HG03039 (cell line): ENCODE data around the gene FGD5.
"Not testable (repeated sequence)": the region's sequence is repeated elsewhere in the genome, so short reads cannot be mapped to it uniquely, and the experiment has no call there.

ENCODE experiments used
- ATAC-seq: cut with Tn5 transposase; IDR thresholded peaks from one replicate; pipeline ENCODE4 v1.9.1; 2021; ENCODE audit warnings: mild to moderate bottlenecking, moderate library complexity; ENCODE audit not compliant: unreplicated experiment

Gene FGD5

GRCh38 chr3:14804835-14805780, 13.7 kb upstream of the FGD5 start:
- no peak for ATAC-seq

DNA sequence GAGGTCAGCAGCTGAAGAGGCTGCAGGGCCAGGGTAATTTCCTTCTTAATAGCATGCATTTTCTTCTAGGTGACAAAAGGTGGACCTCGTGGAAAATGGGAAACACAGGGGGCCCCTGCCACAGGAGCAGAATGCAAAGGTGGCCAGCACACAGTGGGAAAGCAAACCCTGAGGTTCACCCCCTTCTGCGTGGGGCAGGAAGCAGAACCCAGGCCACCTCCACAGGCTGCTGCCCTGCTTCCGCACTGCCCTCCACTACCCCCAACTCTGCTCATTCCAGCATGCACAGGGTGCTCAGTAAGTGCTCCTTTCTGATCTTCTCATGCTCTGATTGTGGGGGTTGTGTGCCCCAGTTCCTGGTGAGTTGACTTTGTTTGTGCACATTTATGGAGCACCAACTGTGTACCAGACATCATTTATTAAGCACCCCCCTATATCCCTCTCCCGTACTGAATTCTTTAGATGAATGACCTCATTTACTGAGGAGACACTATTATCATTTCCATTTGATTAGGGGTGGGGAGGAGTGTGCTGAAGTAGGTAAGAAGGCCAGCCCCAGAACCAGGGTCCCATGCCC, 12.7 kb upstream of the FGD5 start:
- no peak for ATAC-seq

GRCh38 chr3:14806641-14807263, 12.0 kb upstream of the FGD5 start:
- ATAC-seq: no peak

- ATAC-seq: no peak
Observed at GRCh38 chr3:14808025-14808424, 10.7 kb upstream of the FGD5 start.

GRCh38 chr3:14808502-14809266, 10.1 kb upstream of the FGD5 start:
- ATAC-seq: no peak

DNA sequence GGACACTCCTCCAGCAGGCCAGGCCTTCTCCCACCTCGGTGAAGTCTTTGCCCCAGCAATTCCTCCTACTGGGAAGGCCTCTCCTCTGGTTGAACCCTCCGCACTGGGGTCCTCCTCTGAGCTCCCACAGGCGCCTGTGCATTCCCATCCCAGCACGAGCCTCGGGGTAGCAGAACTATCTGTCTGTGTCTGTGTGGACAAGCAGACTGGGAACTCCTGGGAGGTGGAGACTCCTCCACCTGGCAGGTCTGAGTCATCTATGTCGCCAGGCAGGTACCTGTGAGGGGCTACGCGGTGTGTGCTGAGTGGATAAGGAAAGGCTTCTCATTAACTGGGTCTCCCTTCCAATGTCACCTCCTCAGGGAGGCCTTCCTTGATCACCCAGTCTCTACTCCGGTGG, 9.2 kb upstream of the FGD5 start:
- not testable (repeated sequence) for ATAC-seq

- no peak for ATAC-seq
Observed at GRCh38 chr3:14810070-14810791, 8.5 kb upstream of the FGD5 start.

GRCh38 chr3:14810801-14811661, 7.7 kb upstream of the FGD5 start:
- no peak for ATAC-seq

GRCh38 chr3:14811684-14812083, 7.1 kb upstream of the FGD5 start:
- no peak for ATAC-seq

DNA sequence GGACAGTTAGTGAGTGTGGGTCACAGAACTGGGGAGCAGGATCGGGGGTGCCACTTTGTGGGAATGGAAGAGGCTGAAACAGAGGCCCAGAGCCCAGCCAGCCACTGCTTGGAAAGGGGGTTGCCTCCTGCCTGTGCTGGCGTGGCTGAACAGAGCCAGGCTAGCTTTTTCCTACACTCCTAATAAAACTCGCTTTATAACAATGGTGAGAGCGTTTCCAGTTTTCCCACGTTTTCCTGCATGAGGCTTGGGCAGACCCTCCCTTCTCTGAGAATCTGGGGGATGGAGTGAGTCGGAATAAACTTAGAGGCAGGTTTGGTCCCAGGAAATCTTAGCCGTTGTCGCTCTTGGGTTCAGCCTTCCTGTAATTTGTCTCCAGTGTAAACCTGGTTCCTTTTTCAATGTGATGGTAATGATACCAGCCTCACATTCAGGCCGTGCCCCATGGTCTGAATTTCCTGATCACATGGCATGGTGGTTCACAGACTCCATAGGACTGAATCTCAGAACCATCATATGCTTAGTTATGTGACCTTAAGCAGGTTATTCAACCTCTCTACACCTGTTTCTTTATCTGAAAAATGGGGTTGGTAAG, 6.5 kb upstream of the FGD5 start:
- ATAC-seq: no peak

DNA sequence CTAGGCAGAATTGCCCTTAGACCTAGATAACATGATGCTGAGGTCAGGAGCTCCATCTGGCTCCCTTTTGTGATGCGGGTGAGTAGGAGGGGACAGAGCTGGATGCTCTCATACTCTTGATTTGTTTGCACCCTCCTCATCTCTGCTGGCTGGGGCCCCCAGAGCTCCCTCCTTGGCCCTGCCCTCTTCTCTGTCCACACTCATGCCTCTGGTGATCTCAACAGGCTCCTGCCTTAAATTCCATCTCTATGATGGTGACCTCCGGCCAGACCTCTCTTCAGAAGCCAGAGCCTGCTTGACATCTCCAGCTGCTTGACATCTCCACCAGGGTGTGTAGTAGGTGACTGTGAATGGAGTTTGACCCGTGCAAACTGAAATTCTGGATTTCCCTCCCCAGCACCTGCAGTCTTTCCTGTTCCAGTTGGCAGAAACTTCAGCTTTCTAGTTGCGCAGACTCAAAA, 4.3 kb upstream of the FGD5 start:
- ATAC-seq: no peak

- no peak for ATAC-seq
Observed at GRCh38 chr3:14816359-14816758, 2.4 kb upstream of the FGD5 start.

DNA sequence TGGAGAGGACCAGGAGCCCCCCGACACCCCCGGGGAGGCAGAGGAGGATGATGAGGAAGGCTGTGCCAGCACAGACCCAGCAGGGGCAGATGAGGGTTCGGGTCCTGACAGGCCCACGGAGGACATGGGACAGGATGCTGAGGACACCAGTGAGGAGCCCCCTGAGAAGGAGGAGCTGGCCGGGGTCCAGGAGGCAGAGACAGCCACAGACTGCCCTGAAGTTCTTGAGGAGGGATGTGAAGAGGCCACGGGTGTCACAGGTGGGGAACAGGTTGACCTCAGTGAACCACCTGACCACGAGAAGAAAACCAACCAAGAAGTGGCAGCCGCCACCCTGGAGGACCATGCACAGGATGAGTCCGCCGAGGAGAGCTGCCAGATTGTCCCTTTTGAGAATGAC, 909 bp downstream of the FGD5 start:
- no peak for ATAC-seq

DNA sequence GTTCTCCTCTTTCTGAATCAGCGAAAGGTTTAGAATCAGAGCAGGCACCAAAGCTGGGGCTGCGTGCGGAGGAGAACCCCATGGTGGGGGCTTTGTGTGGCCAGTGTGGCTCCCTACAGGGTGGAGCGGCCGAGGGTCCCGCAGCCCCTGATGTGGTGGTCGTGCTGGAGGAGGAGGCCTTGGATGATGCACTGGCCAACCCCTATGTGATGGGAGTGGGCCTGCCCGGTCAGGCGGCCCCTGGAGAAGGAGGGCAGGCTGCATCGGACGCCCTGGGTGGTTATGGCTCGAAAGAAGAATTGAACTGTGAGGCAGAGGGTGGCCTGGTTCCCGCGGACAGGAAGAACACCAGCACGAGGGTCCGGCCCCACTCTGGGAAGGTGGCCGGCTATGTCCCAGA, 1.4 kb downstream of the FGD5 start:
- ATAC-seq: no peak

- no peak for ATAC-seq
Observed at GRCh38 chr3:14821151-14821550, 2.4 kb downstream of the FGD5 start.

GRCh38 chr3:14822134-14822533, 3.4 kb downstream of the FGD5 start:
- ATAC-seq: no peak

GRCh38 chr3:14822670-14823390, 4.1 kb downstream of the FGD5 start:
- ATAC-seq: no peak

DNA sequence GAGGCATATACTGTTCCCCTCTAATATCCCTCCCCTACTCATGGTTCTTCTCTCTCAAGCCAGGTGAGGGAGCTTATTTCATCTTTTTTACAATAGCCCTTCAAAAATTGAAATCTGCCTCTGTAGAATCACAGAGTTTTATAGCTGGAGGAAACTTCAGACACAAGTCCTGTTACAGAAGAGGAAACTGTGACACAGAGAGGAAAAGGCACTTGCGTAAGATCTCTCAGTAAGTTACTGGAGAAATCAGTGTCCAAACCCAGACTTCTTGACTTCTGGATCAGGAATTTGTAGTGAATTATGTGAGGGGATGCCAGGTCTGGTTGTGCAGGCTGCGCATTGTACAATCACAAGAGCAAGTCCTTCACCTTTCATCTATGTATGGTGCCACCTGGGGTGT, 4.6 kb downstream of the FGD5 start:
- ATAC-seq: no peak
